ENCODE results near the gene STARD10.

The STARD10 gene

DNA sequence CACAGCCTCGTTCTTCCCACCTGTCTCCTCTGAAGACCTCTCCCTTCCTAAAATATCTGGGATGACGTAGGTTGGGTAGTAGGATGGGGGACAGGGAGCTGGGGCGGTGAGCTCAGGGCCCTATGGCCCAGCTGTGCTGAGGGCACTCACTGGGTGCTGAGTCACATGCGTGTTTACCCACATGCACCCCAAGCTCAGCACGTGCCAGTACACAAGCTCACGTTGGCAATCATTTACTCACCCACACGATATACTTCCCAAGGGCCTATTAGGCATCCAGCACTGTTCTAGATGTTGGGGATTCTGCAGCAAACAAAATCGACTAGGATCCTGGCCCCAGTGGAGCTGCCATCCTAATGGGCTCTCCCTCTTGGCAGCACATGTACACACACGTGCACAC lies 70.3 kb downstream of the STARD10 start:
- DNase-seq, result no peak

DNA sequence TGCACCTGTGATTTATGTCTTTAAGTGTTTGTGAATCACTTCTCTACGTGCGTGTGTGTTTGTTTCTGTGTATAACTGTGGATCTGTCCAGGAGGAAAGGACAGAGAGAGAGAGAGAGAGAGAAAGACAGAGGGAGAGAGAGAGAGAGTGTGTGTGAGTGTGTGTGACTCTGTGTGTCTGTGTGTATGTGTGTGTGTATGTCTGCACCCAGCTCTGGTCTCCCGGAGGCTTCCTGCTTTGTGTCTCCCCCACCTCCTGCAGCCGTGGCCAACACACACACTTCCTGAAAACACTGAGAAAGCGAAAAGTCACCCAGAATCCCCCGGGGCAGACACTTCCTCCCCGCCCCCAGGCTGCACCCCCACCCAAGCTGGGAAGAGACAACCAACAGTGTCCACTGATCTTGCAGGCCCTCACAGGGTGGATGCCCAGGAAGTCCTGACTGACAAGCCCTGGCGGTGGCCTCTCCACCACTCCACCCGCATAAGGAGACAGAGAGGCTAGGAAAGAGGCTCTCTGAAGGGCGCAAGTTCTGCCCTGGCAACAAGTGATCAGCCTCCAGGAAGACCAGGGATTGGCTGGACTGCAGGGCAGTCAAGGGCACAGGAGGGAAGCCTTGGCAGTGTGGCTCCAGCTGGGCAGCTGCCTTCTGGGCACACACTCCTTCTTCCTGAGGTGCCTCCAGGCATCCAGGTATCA lies 71.6 kb downstream of the STARD10 start:
- peak; percentile 18 to 98 (median 93) for DNase-seq

DNA sequence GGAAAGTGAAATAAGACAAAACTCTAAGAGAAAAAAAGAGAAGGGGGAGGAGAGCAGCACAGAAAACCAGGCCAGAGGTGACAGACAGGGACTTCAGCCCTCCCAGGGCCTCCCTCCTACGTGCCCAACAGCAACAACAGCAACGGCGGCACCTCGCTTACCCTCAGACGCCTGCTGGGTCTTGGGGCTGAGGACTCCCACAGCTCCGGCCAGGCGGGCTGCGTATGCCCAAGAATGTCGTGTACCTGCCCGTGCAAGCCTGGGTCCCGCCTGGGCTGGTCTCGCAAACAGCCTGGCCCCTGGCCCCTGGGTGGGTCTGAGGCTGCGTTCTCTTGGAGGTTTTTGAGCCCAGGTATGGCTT lies 72.2 kb downstream of the STARD10 start:
- peak in 2 of 3 experiments; percentile 78 to 81 for DNase-seq

DNA sequence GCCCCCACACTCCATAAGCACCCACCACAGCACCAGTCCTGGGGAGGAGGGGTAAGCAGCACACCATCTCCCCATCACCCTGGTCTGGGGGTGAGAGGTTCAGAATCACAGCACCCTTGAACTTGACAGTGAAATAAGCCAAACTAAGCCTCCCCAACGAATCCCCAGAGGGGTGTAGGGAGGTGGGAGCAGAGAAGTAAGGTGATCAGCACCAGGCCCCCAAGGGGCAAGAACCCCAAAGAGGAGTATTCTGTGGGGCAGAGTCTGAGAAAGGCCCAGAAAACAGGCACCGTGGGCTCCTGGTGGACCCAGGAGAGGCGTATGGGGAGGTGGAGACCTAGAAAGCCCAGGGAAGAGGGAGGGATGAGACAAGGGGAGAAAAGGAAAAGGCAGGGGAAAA lies 72.6 kb downstream of the STARD10 start:
- DNase-seq, result no peak

DNA sequence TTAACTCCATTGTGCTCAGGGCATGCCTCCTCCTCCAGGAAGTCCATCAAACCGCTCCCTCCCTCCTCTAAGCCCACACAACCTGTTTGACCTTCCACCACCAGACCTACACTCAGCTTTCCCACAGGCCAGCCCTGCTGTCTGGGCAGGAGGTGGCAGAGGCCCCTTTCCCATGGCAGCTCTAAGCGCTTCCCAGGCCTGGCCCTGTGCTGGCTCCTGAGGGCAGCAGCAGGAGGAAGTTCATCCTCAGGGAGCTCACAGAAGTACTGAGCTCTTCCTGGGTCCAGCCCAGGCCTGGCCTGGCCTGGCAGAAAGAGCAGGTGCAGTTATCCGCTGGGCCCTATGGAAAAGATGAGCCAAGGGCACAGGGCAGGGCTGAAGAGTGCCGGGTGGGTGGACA lies 73.1 kb downstream of the STARD10 start:
- DNase-seq, result no peak

DNA sequence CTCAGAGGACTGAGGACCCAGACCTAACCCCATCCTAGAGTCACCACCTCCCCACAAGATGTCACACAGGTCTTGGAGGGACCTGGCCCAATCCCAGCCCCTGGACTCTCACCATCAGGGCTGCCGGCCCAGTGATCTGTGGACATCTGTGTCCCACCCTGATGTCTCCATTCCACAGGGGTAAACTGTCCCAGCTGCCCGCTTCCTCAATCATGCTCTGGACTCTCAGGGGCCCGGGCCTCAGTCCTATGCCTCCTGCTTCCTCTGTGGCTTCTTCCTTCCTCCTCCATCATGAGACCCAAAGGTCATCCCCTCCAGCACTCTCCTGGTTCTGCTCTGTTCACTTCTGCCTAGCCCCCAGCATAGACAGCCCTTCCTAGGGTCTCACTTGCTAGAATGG lies 73.8 kb downstream of the STARD10 start:
- DNase-seq, result no peak

DNA sequence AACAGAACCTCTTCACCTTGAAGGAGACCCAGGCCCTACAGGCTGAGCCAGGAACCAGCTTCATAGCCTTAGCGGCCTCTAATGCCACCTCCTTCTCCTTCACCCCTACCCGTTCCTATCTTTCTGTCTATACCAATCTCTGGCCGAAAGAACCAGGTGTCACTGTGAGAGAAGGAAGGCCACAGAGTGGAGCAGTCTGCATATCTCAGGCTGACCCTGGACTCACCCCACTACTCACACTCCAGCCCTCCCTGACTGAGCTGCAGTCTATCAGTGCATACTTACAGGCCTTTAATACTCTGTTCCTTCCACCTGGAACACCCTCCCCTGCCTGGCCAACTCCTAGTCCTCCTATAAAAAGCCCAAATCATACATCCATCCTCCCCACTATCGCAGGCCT lies 74.3 kb downstream of the STARD10 start:
- DNase-seq, result no peak

DNA sequence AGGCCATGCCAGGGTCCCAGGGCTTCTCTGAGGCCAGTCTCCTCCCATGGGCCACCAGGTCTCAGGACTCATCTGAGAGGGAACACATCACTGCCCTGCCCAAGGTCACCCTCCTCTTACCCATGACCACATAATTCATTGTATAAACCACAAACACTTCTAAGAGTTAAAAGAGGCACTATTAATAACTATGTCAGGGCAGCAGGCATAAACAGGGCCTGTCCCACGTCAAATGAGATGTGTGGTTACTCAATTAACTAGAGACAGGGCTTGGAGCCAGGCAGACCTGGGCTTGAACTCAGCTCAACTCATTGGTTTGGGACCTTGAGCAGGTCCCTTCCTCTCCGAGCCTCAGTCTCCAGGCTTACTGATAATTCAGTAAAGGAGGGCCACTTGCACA lies 74.7 kb downstream of the STARD10 start:
- DNase-seq, result no peak

DNA sequence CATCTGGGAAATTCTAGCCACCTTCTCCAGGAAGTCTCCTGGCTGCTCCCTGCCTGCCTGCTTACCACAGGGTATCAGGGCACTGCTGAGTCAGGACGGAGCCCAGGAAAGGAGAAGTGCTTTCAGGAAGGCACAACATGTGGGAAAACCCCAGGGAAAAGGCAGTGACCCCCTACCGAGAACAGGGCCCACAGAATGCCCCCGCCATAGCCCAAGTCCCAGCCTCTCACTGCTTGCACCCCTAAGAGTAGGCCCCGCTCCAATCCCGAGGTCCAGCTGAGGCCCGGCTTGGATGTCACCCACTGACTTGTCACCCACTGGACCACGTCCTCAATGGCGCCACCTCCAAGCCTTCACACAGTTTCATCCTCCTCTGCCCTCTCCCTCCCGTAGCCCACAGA lies 75.7 kb downstream of the STARD10 start:
- DNase-seq, result no peak

DNA sequence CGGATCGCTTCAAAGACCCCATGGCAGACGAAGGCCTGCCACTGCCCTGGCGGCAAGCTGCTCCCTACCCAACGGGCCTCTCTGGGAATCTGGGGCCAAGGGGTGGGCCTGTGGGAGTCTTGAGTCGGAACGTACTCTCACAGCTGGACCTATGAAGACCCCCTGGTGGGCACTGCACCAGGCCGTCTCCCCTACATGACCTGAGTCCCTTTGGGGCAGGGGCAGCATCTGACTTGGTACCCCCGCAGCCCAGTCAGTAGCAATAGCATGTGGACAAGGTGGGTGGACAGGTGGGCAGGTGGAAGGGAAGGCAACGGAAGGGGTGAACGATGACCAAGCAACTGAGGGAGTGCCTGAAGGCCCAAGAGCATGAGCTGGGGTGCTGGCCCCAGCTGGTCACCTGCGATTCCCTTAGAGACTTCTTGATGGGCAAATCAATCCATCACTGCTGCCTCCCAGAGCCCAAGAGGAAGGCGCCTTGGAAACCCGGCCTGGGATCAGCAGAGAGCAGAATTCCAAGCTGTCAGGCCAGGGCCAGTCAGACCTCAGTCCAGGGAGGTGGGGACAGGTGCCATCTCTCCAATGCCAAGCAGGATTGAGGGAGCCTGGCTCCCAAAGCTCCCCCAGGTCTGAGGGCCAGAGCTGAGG lies 76.9 kb downstream of the STARD10 start:
- DNase-seq, result no peak

DNA sequence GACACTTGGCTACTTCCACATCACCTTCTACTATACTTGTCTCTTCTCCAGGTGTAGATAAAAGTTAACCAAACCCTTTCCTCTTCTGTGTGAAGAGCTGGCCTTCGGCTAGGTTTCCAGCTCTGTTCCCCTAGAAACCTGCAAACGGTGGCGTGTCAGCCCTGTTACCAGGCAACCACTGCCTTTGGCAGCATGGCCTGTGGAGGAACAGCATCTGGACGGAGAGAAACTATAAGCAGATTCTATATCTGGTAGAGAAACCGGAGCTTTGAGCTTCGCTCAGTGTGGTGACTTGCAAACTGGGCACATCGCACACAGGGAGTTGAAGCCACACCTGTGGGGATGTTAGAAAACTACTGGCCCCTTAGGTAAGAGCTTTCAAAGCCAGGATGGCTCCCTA lies 77.6 kb downstream of the STARD10 start:
- DNase-seq, result peak; percentile 15 to 89 (median 79)

DNA sequence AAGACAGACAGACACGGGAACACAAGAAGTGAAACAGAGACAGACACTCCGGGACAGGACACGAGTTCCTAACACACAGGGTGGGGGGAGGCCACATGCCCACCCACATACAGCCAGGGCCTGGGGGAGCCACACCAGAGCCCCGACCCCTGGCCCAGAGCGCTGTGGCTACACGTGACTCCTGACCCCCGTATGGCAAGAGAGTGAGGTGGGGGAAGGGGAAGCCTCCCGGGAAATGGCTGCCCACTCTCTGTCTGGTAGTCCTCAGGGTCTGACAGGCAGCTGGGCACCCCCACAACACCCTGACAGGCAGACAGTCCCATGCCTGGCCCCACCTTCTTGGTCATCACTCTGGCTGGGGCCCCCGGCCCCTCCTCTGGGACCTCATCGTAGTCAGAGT lies 81.0 kb downstream of the STARD10 start:
- DNase-seq, result no peak

DNA sequence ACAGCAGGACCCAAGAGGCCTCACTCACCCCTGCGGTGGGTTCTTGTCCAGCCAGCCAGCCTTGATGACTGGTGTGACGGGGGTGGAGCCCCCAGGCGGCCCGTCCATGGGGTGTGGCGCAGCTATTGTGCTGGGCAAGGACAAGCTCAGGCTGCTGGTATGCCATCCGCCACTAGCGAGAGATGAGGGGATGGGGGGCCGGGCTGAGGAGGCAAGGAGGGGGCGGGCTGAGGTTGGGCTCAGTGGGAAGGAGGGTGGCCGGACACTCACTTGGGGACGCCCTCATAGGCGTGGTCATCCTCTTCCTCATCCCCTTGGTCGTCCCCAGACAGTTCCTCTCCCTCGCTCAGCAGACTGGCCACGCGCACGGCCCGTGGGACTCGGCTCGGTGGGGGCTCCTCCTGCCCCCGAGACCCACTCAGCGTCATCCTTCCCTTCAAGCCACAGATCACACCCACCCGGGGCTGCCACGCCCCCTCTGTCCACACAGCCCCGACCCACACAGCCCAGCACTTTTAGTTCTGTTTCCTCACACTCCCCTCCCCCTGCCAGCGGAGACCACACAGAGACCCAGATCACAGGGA lies 81.6 kb downstream of the STARD10 start:
- no peak for DNase-seq

DNA sequence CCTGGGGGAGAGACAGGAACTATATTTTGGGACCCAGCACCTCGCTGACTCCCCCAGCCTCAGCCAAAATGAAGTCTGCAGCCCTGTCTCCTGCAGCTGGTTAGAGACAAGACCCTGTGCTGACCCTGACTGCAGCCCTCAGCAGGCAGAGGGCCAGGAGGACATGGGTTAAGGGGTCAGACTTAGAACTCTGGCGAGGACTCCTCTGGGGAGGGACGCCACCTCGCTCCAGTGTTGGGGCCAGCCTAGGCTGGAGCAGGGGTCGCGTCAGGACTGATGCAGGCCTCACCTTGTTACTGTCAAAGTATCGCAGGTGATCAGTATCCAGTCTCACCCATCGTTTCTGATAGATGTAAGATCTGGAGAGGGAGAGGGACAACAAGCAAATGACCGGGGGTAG lies 82.7 kb downstream of the STARD10 start:
- no peak for DNase-seq

DNA sequence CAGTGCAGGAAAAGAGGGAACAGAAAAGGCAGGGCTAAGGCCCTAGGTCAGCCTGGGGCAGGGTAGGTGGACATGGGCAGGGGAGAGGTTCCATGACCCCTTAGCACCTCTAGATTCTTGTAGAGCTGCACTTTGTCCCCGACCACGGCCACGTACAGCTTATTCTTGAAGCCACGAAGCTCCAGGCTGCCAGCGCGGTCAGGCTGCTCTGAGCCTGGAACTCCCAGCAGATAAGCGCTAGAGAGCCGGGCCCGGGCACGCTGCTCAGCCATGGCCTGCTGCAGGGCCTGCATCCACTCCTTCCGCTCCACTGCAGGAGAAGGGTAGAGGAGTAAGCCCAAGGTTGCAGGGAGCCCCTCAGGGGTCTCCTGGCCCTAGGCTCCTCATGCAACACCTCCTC lies 83.6 kb downstream of the STARD10 start:
- DNase-seq, result no peak

DNA sequence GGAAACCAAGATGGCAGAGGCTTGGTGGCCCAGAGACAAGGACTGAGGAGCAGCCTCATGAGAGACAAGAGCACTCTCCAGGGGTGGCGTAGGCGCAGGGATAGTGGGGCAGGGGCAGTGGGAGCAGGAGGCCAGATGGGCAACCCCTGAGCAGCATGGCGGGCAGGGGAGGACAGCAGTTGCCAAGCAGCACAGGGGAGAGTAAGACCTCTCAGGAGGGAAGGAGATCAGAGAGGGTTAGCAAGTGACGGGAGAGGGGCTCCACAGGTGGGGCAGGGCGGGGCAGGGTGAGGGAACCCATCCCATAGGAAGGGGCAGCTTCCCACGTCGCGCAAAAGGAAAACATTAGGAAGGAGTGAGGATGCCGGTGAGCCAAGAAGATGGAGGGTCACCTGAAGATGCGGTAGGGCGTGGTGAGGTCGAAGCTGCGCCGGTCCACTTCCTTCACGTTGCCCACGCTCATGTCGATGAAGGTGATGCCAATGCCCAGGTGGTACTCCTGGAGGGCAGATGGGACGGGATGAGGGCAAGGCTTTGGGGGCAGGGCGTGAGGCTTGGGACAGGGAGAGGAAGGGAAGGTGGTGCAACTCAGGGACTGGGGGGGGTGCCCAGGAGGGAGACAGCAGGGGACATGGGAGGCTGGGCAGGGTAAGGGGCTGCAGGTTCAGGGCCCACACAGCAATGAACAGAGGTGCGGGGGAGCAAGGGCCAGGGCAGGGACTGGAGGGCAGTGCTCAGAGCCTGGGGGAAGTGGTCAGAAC lies 84.2 kb downstream of the STARD10 start:
- no peak for DNase-seq

DNA sequence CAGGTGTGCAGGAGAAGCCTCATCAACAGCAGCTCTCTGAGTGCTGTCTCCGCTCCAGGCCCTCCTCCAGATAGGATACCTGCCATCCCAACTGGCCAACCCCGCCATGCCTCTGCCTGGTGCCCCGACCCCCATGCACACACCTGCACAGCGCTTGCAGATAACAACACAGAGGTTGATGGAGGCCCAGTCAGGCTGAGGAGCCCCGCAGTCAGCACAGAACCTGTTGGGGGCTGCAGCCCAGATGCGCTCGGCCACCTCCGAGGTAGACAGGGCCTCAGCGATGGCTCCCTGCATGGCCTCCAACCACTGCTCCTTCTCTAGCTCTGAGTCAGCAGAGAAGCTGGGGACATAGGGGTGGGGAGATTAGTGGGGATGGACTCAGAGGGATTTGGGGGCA lies 86.8 kb downstream of the STARD10 start:
- DNase-seq, result no peak

DNA sequence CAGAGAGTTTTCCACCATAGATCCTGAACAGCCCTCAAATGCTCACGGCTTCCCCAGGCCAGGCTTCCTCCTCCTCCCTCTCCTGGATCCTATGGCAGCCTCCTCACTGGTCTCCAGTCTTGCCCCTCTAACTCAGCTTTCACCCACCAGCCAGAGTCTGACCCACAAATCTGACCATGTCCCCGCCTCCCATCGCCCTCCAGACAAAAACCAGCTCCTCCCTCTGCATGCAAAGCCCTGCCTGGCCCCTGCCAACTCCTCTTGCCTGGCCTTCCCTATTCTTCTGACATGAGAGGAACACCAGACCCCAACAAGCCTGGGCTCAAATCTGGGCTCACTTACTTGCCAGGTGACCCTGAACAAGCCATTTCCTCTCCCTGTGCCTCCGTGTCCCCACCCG lies 87.3 kb downstream of the STARD10 start:
- DNase-seq, result no peak

DNA sequence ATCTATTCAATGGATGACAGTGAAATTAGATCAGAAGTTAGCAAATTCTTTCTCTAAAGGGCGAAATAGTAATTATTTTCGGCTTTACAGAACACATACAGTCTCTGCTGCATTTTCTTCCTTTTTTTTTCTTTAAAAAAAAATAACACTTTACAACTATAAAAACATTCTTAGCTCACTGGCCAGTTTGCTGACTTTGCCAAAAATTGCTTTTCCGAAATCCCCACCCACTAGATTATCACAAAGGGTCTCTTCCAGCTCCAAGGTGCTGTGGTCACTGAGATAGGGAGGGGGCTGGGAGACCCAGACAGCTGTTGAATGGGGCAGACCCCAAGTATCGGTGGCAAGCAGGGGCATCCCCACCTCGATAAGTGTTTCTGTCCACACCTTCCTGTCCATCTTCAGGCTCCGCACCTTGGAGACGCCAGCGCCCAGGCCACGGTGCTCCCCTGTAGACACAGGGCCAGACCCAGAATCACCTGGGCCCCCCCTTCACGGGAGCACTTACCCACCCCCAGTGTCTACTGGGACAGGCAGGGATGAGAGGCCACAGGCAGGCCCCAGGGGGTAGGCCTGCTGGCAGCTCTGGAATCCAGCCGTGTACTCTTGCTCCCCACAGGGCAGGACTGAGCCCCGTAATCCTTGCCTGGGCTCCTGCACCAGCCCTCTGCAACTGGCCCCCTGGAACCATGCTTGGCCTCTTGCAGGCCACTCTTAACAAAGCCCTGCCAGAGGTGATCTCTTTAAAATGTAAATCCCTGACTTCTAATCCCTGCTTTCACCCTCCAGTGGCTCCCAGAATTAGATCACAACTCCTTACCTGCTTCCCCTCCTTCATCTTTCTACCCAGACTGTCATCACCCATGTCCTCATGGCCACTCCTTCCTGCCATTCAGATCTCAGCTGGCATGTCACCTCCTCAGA lies 88.1 kb downstream of the STARD10 start:
- DNase-seq, result no peak

DNA sequence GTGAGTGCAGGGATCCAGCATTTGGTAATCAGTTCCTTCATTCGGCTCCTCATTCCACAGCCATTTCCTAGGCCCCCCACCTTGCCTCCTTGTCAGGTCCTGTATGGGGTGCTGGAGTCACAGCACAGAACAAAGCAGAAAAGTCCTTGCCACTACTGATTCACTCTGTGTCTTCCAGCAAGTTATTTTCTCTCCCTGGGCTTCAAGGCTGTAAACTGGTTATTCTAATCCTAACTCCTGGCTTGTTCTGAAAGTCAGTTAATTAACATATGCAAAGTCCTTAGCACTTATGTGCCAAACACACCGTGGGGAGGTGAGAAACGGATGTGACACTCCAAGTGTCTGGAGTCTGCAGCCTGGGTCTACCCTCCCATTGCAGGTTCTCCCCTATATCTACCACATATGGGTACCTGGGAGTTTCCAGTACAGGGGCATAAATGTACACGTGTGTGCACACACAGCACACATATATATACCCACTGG lies 89.0 kb downstream of the STARD10 start:
- no peak for DNase-seq

All from NCI-H1417 (cell line).